Measurements from ENCODE around the gene CAMK2D. TPM values are rescaled to one million over a fixed set of nuclear protein-coding genes. Genes with fewer than 3 reads are reported as not detected.

CAMK2D gene
- polyA plus RNA-seq, 3 donors = 10.4 to 30.6 (median 19.6) TPM

DNA sequence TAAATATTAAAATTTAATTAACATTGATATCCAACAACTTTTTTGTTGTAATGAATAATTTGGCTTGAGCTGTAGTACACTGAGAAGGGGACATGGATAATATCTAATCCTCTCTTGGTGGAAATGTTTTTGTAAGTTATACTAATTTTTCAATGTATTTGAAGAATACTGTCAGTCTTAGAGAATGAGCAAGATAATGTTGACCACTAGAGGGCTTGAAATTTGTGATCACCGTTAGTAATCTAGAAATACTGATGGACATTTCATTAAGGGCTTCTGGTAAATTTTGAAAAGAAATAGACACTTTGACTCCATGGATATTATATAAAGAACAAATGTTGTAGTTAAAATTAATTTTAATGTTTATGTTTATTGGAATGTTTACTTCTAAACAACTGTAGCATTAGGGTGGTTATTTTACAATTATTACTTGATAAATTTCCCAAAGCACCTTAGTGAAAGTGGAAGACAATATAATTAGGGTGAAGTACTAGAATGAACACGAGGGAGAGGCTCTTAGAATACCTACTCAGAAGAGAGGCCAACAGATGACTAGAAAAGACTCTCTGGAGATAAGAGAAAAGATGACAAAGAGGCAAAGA is 20.0 kb upstream of the CAMK2D start:
- DNase-seq = peak; percentile 25 to 65 (median 63)

DNA sequence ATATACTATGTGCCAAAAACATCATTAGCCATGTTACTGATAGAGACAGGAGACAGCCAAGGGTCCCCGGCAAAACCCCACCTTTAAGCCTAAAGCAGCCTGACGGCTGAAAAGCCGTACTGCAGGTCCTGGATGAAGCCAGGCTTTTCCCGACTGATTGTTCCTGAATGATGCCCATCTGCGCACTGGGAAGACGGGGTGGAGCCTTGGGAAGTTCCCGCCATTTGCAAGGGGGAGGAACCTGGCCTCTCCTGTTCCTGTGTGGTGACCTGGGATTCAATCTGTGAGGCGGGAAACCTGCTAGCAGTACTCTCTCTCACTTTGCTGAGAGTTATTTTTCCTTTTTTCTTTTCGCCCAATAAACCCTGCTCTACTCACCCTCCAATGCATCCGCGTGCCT is 15.1 kb upstream of the CAMK2D start:
- Histone ChIP-seq H3K4me3 (replicated peaks in 1 of 3; ENCODE audit: low read depth in 2 of 3, low read length in 3 of 3) (no peak overlapping the region), H4K20me1 (ENCODE audit: insufficient read depth, low read length) (no peaks in the 10 kb centered on the region), H3K4me2 (replicated peaks; ENCODE audit: extremely low read depth, low read length, poor library complexity, severe bottlenecking) (no peak overlapping the region), H3K27me3 (ENCODE audit: control insufficient read depth in 2 of 2, insufficient read depth in 2 of 2, low read length in 2 of 2) (peaks cover 0 to 2% of the 10 kb centered on the region in 2 donors), H3K9me3 (replicated peaks in 1 of 2; ENCODE audit: control insufficient read depth in 1 of 2, insufficient read depth in 1 of 2, low read length in 2 of 2) (peaks cover 0 to 12% of the 10 kb centered on the region in 2 donors), H3K79me2 (ENCODE audit: insufficient read depth, low read length) (no peaks in the 10 kb centered on the region), H3K9ac (ENCODE audit: insufficient read depth, low read length, poor library complexity, severe bottlenecking) (no peak overlapping the region), H3K27ac (ENCODE audit: low read depth in 1 of 2, low read length in 2 of 2) (no peak overlapping the region), H2AFZ (ENCODE audit: insufficient read depth, low read depth, low read length, poor library complexity, severe bottlenecking) (no peak overlapping the region), H3K36me3 (replicated peaks in 1 of 2; ENCODE audit: control insufficient read depth in 1 of 2, insufficient read depth in 2 of 2, low read length in 2 of 2) (no peaks in the 10 kb centered on the region), H3K4me1 (ENCODE audit: control insufficient read depth in 1 of 2, insufficient read depth in 2 of 2, low read length in 2 of 2) (peaks cover 5 to 6% of the 10 kb centered on the region in 2 donors)
- Mint-ChIP-seq H3K4me3 (no peak overlapping the region), H3K9me3 (peaks cover 0 to 8% (median 6%) of the 10 kb centered on the region in 7 donors), H3K27ac (peak overlapping the region in 1 of 7 donors; percentile 3), H3K36me3 (no peaks in the 10 kb centered on the region), H3K27me3 (ENCODE audit: low read depth in 3 of 3) (peaks cover 2 to 3% (median 2%) of the 10 kb centered on the region in 3 donors), H3K4me1 (peaks cover 8% of the 10 kb centered on the region)
- TF ChIP-seq, protein P1, sequence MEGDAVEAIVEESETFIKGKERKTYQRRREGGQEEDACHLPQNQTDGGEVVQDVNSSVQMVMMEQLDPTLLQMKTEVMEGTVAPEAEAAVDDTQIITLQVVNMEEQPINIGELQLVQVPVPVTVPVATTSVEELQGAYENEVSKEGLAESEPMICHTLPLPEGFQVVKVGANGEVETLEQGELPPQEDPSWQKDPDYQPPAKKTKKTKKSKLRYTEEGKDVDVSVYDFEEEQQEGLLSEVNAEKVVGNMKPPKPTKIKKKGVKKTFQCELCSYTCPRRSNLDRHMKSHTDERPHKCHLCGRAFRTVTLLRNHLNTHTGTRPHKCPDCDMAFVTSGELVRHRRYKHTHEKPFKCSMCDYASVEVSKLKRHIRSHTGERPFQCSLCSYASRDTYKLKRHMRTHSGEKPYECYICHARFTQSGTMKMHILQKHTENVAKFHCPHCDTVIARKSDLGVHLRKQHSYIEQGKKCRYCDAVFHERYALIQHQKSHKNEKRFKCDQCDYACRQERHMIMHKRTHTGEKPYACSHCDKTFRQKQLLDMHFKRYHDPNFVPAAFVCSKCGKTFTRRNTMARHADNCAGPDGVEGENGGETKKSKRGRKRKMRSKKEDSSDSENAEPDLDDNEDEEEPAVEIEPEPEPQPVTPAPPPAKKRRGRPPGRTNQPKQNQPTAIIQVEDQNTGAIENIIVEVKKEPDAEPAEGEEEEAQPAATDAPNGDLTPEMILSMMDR (IDR thresholded peaks at IDR 0.05) = no peak
- DNase-seq = no peak
- WGBS (ENCODE audit: insufficient coverage) = 100% methylated on average over 3 of the region's 11 CpGs
- intact Hi-C loops (cut with micrococcal nuclease) = loop anchor here in 1 of 2 donors (10.0 kb wide), 1 partner anchor 118 kb away; no protein-coding TSS in a partner anchor

More for the DNA sequence above, 20.0 kb upstream of the CAMK2D start:
- no CpG with 5 or more reads among the region's 2 CpGs for WGBS (ENCODE audit: insufficient coverage)
- Histone ChIP-seq H3K27me3 (ENCODE audit: control insufficient read depth in 2 of 2, insufficient read depth in 2 of 2, low read length in 2 of 2) (no peaks in the 10 kb centered on the region), H3K27ac (ENCODE audit: low read depth in 1 of 2, low read length in 2 of 2) (no peak overlapping the region), H3K9me3 (replicated peaks in 1 of 2; ENCODE audit: control insufficient read depth in 1 of 2, insufficient read depth in 1 of 2, low read length in 2 of 2) (peaks cover 0 to 3% of the 10 kb centered on the region in 2 donors), H3K4me3 (replicated peaks in 1 of 3; ENCODE audit: low read depth in 2 of 3, low read length in 3 of 3) (no peak overlapping the region), H3K79me2 (ENCODE audit: insufficient read depth, low read length) (no peaks in the 10 kb centered on the region), H3K9ac (ENCODE audit: insufficient read depth, low read length, poor library complexity, severe bottlenecking) (no peak overlapping the region), H4K20me1 (ENCODE audit: insufficient read depth, low read length) (no peaks in the 10 kb centered on the region), H3K4me1 (ENCODE audit: control insufficient read depth in 1 of 2, insufficient read depth in 2 of 2, low read length in 2 of 2) (peaks cover 36% of the 10 kb centered on the region in 2 donors), H3K36me3 (replicated peaks in 1 of 2; ENCODE audit: control insufficient read depth in 1 of 2, insufficient read depth in 2 of 2, low read length in 2 of 2) (no peaks in the 10 kb centered on the region), H3K4me2 (replicated peaks; ENCODE audit: extremely low read depth, low read length, poor library complexity, severe bottlenecking) (no peak overlapping the region), H2AFZ (ENCODE audit: insufficient read depth, low read depth, low read length, poor library complexity, severe bottlenecking) (no peak overlapping the region)
- peak overlapping the region in 2 of 7 donors; percentile 27 to 50 for H3K27ac Mint-ChIP-seq
- peaks cover 0 to 2% of the 10 kb centered on the region in 2 donors for H3K36me3 Mint-ChIP-seq
- no peak overlapping the region for H3K4me3 Mint-ChIP-seq
- intact Hi-C loops (cut with micrococcal nuclease) = loop anchor here (2.0 to 5.0 kb wide), 2 partner anchors 35 to 41 kb away; no protein-coding TSS in a partner anchor
- H3K9me3 Mint-ChIP-seq = peaks cover 0 to 7% (median 0%) of the 10 kb centered on the region in 7 donors
- TF ChIP-seq, protein P1 (IDR thresholded peaks at IDR 0.05) = peak; percentile 85
- H3K4me1 Mint-ChIP-seq = peaks cover 35% of the 10 kb centered on the region
- peaks cover 0 to 2% (median 0%) of the 10 kb centered on the region in 3 donors for H3K27me3 Mint-ChIP-seq (ENCODE audit: low read depth in 3 of 3)

Data from CD14-positive monocyte (primary cell).